ENCODE results near the gene ANGPTL2. TPM values are rescaled to one million over a fixed set of nuclear protein-coding genes. Genes with fewer than 3 reads are reported as not detected.

ANGPTL2 gene
- total RNA-seq, 1 donor from 2014 or later = 19.2 TPM

DNA sequence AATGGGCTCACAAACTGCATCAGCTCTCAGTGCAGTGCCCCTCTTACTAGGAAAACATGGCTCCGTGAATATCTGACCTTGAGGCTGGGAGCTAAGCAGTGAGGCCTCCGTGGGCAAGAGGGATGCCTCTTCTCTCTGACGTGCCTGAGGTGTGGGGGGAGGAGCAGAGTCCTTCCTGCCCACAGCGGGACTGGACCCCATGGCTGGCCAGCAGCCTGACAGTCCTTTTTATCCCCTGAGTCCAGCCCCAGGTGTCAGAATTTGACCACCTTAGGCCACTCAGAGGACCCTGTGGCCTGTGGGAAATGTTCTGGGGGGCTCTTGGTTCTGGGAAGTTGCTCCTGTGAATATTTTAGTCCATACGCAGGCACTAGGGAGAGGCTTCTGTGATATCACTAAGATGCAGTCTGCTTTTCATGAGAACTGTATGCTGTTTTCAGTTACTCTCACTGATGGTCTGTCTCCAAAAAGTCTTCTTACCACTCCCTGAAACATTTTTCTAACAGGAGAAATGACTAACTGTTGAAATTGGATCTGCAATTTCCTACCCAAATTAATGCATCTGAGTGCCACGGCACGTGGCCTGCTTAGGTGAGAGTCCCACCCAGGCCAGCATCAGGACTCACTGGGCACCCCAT lies 23.4 kb downstream of the ANGPTL2 start:
- DNase-seq (ENCODE audit: low read depth, low spot score) = no peak
- H3K36me3 Mint-ChIP-seq (ENCODE audit: low read depth) = peaks cover 5% of the 10 kb centered on the region
- H3K27ac Mint-ChIP-seq (ENCODE audit: unreplicated experiment) = no peak overlapping the region
- no peaks in the 10 kb centered on the region for H3K9me3 Mint-ChIP-seq
- H3K4me1 Mint-ChIP-seq = peaks cover 5% of the 10 kb centered on the region
- no peak overlapping the region for H3K4me3 Mint-ChIP-seq
- TF ChIP-seq, protein P1, sequence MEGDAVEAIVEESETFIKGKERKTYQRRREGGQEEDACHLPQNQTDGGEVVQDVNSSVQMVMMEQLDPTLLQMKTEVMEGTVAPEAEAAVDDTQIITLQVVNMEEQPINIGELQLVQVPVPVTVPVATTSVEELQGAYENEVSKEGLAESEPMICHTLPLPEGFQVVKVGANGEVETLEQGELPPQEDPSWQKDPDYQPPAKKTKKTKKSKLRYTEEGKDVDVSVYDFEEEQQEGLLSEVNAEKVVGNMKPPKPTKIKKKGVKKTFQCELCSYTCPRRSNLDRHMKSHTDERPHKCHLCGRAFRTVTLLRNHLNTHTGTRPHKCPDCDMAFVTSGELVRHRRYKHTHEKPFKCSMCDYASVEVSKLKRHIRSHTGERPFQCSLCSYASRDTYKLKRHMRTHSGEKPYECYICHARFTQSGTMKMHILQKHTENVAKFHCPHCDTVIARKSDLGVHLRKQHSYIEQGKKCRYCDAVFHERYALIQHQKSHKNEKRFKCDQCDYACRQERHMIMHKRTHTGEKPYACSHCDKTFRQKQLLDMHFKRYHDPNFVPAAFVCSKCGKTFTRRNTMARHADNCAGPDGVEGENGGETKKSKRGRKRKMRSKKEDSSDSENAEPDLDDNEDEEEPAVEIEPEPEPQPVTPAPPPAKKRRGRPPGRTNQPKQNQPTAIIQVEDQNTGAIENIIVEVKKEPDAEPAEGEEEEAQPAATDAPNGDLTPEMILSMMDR (conservative IDR thresholded peaks at IDR 0.05) = no peak
- no peaks in the 10 kb centered on the region for H3K27me3 Mint-ChIP-seq (ENCODE audit: low read depth)

DNA sequence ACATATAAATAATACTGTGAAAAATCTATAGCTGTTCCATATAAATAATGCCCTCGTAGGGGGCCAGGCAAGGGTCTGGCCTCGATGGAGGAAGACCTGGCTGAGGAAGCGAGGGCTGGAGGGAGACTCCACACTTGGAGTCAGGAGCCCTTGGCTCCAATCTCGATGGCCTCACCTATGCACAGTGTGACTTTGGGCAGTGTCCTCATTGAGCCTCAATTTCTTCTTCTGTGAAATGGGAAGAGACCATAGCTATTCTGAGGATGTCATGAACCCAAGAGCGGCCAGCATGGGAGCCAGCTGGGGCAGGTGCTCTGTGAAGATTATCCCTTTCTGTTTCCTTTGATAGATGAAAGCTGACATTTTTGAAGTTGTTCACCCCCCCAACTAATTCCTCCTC lies 24.8 kb downstream of the ANGPTL2 start:
- Mint-ChIP-seq H3K9me3 (no peaks in the 10 kb centered on the region), H3K27me3 (ENCODE audit: low read depth) (no peaks in the 10 kb centered on the region), H3K27ac (ENCODE audit: unreplicated experiment) (no peak overlapping the region)

DNA sequence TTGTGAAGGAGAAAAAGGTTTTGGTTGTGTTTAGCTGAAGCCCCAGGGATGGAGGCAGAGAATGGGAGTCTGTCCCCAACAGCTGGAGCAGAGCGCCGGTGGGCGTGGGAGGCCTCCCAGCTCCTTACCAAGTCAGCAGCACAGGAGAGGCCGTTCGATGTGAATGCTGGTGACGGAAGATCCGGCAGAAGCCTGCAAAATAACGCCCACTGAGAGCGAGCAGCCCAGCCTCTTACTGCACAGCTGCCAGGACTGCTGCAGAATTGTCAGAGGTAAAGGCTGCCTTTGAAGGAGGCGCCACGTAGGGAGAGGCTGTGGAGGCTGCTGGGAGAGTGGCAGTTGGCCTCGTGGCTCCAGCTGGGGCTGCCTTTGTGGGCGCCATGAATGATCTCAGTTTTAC lies 26.2 kb downstream of the ANGPTL2 start:
- no peak for DNase-seq (ENCODE audit: low read depth, low spot score)
- Mint-ChIP-seq H3K9me3 (no peaks in the 10 kb centered on the region), H3K4me3 (no peak overlapping the region), H3K4me1 (peaks cover 5% of the 10 kb centered on the region), H3K27ac (ENCODE audit: unreplicated experiment) (no peak overlapping the region), H3K36me3 (ENCODE audit: low read depth) (no peaks in the 10 kb centered on the region), H3K27me3 (ENCODE audit: low read depth) (no peaks in the 10 kb centered on the region)
- TF ChIP-seq, protein P1 (conservative IDR thresholded peaks at IDR 0.05) = no peak

More for the DNA sequence above, 24.8 kb downstream of the ANGPTL2 start:
- H3K4me1 Mint-ChIP-seq = peaks cover 5% of the 10 kb centered on the region
- H3K4me3 Mint-ChIP-seq = no peak overlapping the region
- no peak for DNase-seq (ENCODE audit: low read depth, low spot score)
- H3K36me3 Mint-ChIP-seq (ENCODE audit: low read depth) = no peaks in the 10 kb centered on the region
- TF ChIP-seq, protein P1 (conservative IDR thresholded peaks at IDR 0.05) = no peak

DNA sequence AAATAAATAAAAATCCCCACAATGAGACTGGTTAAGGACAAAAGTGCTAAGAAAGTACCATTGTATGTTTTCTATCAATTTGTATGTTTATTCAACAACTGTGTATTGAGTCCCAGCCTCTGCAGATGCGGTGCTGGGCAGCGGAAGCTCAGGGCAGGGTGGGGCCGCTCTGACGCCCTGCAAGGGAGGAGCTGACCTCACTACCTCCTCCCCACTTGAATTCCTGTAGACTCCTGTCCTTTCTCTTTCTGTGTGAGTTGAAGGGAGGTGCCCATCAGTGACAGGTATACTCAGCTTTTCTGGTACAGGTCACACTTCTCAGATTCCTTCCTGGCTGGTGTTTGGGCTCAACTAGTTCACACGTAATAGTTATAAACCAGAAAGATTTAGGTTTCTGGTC lies 27.0 kb downstream of the ANGPTL2 start:
- Mint-ChIP-seq H3K36me3 (ENCODE audit: low read depth) (no peaks in the 10 kb centered on the region), H3K4me1 (peaks cover 5% of the 10 kb centered on the region), H3K4me3 (no peak overlapping the region), H3K9me3 (no peaks in the 10 kb centered on the region), H3K27me3 (ENCODE audit: low read depth) (no peaks in the 10 kb centered on the region), H3K27ac (ENCODE audit: unreplicated experiment) (no peak overlapping the region)
- no peak for DNase-seq (ENCODE audit: low read depth, low spot score)
- TF ChIP-seq, protein P1 (conservative IDR thresholded peaks at IDR 0.05) = no peak

DNA sequence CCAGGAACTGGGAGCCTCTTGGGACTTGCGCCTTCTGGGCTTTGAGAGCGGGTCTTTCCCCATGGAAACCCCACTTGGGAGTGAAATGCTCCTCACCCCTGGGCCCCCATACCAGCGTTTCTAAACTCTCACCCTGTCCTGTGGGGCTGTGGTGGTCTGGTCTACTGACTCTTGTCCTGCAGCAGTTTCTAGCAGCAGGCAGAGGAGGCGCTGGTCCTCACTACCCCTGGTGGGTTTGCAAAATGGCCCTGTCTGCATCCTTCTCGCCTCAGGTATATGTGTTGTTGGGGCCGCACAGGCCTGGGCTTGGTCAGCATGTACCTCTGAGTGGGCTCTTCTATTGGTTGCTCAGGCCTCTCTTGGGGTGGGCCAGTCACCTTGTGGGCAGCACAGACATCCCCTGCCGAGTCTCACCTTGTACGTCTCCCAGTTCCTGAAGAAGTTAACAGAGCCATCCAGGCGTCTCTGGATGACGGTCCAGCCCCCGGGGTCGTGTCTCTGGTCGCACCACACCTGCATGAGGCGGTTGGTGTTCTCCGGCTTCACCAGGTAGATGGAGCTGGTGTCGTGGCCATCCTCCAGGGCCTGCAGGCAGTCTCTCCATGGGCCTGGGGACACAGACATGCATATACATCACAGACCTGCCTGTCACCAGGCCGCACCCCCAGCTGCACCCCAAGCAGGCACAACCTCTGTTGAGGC lies 29.0 kb downstream of the ANGPTL2 start:
- TF ChIP-seq, protein P1 (conservative IDR thresholded peaks at IDR 0.05) = no peak
- Mint-ChIP-seq H3K9me3 (no peaks in the 10 kb centered on the region), H3K4me3 (no peak overlapping the region), H3K27ac (ENCODE audit: unreplicated experiment) (no peak overlapping the region), H3K36me3 (ENCODE audit: low read depth) (peaks cover 2% of the 10 kb centered on the region), H3K27me3 (ENCODE audit: low read depth) (no peaks in the 10 kb centered on the region), H3K4me1 (peaks cover 5% of the 10 kb centered on the region)
- DNase-seq (ENCODE audit: low read depth, low spot score) = no peak
